GM19240 (cell line): ENCODE data around the gene IL25.
"Not testable (repeated sequence)": the region's sequence is repeated elsewhere in the genome, so short reads cannot be mapped to it uniquely, and the experiment has no call there.

Experiments
- DNase-seq: peaks from one replicate; pipeline ENCODE4 v3.0.0; 2011; ENCODE audit warnings: low spot score; ENCODE audit not compliant: insufficient read length

Gene IL25

DNA sequence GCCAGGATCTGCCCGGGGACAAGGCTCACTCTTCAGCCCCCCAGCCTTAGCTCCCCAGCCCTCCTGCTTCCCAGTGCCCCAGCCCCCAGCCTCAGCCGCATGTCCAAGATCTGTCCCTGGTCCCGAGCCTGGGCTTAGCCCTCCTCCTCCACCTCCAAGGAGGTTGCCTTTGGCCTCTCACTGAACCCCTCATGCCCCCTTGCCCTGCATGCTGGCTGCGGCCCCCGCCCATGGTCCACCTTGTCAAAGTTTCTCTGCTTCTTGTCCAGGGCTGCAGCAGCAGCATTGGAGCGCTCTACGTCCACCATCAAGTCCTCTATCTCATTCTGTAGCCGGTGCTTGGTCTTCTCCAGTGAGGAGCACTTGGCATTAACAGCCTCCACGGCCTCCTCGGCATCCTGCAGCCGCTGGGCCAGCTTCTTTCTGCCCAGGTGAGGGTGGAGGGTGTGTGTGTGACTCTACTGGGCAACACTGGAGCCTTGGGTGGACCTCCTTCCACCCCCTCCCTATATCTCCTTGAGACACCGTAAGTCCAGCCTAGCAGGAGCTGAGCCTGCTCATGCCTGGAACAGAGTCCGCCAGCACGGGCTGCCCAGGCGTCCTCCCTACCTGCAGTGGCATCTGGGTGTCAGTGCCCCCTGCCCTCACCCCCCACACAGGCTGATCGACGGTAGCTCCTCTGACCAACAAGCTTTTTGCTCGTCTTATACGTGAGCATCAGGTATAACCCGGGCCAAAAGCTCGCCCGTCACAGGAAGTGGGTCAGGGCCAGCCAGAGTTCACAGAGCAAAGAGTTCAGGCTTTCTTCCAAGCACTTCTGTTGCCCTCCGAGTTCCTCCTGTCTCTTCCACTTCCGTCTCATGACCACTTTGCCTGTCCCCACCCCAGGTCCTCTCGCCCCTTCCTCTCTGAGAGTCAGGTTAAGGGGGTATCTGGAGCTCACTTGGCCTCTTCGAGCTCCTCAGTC, 15.6 kb downstream of the IL25 start:
- no peak for DNase-seq

- no peak for DNase-seq
Measured at GRCh38 chr14:23388996-23389395, 16.4 kb downstream of the IL25 start.

GRCh38 chr14:23389396-23389795, 16.8 kb downstream of the IL25 start:
- no peak for DNase-seq

- DNase-seq: not testable (repeated sequence)
Measured at GRCh38 chr14:23389871-23390270, 17.3 kb downstream of the IL25 start.

GRCh38 chr14:23392613-23393012, 20.0 kb downstream of the IL25 start:
- no peak for DNase-seq

DNA sequence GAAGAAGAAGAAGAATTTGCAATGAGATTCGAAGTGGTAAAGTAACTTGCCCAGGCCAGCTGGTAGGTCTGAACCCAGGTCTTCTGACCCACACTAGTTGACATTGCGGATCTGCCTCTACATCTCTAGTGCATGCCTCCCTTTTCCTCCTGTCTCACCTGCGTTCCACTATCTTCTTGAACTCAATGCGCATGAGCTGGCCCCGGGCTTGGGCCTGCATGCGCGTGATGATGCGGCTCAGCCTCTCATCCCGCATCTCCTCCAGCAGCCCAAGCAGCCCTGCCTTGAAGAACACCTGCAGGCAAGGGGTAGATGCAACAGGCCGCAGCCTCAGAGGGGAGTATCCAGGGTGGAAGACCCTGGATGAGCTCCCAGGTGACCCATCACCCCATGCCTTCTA, 23.5 kb downstream of the IL25 start:
- no peak for DNase-seq

GRCh38 chr14:23396781-23397407, 24.3 kb downstream of the IL25 start:
- DNase-seq: no peak

DNA sequence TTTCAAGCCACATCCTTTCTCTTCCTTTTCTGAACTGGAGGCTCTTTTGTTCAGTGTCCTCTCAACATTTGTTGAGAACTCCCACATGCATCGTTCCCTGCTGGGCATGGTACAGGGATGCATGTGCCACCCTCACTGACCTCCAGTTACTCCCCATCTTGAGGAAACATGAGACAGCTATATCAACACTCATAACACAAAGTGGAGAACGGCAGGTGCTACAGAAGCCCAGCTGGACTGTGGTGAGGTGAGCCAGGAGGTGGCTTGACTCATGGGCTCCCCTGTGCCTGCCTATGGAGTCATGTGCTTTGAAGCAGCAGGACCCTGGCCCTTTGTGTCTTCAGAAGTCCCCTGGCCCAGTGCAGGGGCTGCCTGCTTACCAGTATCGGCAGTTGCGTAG, 25.7 kb downstream of the IL25 start:
- no peak for DNase-seq

DNA sequence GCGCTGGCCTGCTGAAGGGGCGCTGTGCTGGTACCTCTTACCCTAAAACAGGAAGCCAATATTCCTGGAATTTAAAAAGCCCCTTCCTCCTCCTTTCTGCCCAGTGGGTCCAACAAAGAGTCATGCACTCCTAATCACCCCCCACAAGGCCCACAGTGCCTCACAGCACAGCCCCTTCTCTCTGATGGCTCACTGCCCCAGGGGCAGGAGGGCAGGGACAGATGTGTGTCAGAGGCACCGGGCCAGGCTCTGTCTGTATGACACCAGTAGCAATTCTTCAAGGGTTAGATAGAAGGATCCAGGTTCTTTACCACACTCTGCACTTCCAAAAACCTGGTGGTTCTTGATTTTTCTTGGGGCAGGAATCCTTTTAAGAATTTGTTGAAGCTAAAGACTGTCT, 26.5 kb downstream of the IL25 start:
- DNase-seq: no peak

DNA sequence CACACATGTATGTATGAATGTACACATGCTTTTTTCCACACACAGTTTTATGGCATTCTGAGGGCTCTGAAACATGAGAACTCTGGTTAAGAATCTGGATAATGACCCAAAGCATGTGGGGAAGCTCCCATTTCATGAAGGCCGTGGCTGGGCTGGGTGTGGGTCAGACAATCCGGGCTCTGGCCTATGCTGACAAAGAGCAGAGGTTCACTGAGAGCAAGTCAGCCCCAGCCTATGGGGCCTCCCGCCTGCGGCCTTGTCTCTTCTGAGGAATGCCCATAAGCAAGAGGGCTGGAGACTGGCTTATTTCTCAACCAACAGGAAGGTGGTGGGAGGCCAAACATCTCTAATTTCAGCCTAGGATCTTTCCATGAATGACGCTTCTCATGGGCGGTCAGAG, 27.0 kb downstream of the IL25 start:
- DNase-seq: no peak

DNA sequence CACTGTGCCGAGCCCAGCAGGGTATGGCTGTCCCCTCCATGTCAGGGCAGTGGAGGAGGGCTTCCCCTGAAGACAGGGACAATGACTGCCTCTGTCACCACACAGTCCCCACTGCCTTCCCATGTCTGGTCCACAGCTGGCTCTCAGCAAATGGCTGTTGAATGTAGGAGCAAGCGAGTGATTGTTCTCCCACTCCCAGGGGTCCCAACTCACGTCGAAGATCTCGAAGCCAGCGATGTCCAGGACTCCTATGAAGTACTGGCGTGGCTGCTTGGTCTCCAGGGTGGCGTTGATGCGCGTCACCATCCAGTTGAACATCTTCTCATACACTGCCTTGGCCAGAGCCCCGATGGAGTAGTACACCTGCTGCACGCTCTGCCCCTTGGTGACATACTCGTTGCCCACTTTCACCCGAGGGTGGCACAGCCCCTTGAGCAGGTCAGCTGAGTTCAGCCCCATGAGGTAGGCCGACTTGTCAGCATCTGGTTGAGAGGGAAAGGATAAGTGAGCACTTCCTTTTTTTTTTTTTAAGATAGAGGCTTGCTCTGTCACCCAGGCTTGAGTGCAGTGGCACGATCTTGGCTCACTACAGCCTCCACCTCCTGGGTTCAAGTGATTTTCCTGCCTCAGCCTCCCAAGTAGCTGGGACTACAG, 28.0 kb downstream of the IL25 start:
- not testable (repeated sequence) for DNase-seq

DNA sequence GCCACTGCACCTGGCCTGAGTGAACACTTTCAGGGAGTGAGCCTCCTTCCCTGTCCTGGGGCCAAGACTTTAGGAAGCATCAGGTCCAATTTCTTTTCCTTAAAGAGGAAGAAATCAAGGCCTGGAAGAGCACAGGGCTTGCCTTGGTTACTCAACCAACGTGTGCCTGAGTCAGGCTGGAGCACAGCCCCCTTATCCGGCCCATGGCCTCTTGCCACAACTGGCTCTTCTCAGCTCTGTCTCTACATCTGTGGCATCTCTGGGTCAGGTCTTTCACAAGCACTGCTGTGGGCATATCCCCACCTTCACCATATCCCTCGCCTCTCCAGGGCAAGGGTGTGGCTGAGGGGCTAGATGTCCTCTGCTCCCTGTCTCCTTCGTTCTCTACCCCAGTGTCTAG, 28.7 kb downstream of the IL25 start:
- DNase-seq: no peak

GRCh38 chr14:23402296-23403138, 29.9 kb downstream of the IL25 start:
- DNase-seq: no peak

- no peak for DNase-seq
Measured at GRCh38 chr14:23403139-23403438, 30.5 kb downstream of the IL25 start.

- DNase-seq: no peak
Measured at GRCh38 chr14:23403908-23404307, 31.3 kb downstream of the IL25 start.

DNA sequence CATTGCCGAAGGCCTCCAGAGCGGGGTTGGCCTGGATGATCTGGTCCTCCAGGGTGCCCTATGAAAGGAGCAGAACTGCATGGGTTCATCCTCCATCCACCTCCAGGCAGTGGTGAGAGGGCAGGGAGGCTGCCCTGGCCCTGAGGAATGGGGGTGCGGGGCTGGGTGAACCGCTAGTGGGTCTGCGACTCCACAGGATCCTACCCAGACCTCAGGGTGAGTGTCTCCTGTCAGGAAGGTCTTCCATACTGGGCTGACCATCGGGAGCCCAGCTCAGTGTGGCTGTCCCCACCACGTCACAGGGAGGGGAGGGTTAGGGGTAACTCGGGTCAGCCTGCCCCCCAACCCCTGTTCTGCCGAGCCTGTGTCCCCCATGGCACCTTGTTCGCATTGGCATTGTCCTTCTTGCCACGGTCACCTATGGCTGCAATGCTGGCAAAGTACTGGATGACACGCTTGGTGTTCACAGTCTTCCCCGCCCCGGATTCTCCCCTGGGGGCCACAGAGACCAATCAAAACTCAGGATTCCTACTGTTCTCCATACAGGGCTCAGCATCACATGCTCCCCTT, 31.8 kb downstream of the IL25 start:
- no peak for DNase-seq

DNA sequence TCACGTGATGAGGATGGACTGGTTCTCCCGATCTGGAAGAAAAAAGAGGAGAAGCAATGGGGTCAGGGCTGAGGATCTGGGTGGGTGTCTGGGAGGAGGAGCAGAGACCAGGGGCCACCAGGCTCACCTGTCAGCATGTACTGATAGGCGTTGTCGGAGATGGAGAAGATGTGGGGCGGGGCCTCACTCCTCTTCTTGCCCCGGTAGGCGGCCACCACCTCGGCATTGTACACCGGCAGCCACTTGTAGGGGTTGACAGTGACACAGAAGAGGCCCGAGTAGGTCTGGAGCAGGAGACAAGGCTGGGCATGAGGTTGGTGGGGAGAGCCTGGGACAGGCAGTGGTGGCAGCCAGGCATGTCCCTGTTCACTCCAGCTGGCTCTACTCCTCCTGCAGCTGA, 32.5 kb downstream of the IL25 start:
- DNase-seq: no peak

DNA sequence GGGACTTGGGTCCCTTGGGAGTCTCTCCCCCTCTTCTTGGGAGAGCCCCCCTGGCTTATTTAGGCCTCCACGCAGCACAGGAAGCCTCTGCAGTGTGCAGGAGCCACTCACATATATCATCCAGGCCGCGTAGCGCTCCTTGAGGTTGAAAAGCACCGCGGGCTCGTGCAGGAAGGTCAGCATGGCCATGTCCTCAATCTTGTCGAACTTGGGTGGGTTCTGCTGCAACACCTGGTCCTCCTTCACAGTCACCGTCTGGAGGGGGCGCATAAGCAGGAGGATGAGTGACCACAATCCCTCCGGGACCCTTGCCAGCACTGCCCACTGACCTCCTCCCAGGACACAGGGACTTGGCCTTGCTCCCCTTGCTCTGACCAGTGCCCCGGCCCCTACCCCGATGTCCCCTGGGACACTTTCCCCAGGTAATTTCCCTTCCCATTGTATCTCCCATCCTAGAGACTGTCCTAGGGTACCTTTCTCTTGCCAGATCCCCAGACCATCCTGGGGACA, 33.0 kb downstream of the IL25 start:
- no peak for DNase-seq

DNA sequence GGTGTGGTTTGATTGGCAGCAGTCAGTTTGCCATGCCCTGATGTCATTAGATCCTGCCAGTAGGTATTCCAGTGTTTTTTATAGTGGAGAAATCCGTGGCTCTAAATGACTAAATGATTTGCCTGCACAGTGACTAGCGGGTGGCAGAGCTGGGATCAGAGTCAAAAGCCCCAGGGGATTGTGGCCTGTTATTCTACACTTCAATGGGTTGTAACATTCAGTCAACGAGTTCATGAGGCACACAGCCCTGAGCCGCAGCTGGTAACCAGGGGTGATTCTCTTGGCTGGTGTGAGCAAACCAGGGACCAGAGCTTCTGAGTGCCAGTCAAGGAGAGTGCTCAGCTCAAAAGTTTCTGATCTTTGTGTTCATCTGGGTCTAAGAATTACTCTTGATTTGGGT, 33.6 kb downstream of the IL25 start:
- DNase-seq: no peak

- no peak for DNase-seq
Measured at GRCh38 chr14:23406725-23407355, 34.2 kb downstream of the IL25 start.
